ENCODE measurements around the gene CYTL1.

GRCh38 chr4:5050520-5051277 is 31.4 kb upstream of the CYTL1 start:
- peak; percentile 60 for TF ChIP-seq CTCF (conservative IDR thresholded peaks at IDR 0.05)
- TF ChIP-seq EZH2 (IDR thresholded peaks at IDR 0.05; ENCODE audit: low read depth): no peak

Data from PC-9 (cell line).